ACHN (cell line): ENCODE measurements around the gene UBE2B.

Experiments used
- DNase-seq: peaks from one replicate; pipeline ENCODE4 v3.0.0-alpha.2; 2015
- in situ Hi-C: cut with HindIII; loops from 2 replicates; pipeline ENCODE4 v1.10.0; 2017; ENCODE audit warnings: low sequenced_read_pairs, low pct_ligation_motif_present, low pct_unique_long_range_greater_than_20kb

Gene UBE2B

GRCh38 chr5:134432174-134432573 lies 60.8 kb downstream of the UBE2B start:
- in situ Hi-C loops = no loop called here
- no peak for DNase-seq

DNA sequence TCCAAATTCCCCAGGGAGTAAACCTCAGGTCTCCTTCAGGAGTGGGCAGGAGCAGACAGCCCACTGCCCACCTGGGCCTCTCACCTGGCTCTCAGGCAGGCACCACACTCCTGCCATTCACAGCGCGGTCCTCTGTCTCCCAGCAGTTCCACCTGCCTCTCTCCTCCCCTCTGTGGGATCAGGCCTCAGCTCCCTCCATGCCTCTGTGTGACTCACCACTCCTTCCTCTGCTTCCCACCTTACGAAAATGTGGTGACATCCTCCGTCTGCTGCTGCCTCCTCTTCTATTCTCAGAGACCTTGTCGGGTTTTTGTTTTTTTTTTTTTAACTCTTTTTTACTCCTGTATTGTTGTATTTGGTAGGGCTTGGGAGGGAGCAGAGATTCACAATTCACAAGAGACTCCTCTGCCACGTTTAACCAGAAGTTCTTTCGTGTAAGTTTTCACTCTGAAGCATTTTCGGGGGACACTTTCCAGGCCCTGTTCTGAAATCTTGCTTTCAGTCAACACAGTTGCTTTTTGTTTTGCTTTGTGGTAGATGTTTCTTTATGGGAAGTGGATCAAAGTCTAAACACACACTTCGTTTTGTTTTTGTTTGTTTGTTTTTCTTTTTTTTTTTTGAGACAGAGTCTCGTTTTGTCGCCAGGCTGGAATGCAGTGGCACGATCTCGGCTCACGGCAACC lies 61.4 kb downstream of the UBE2B start:
- in situ Hi-C loops = no loop called here
- DNase-seq = peak; percentile 10

DNA sequence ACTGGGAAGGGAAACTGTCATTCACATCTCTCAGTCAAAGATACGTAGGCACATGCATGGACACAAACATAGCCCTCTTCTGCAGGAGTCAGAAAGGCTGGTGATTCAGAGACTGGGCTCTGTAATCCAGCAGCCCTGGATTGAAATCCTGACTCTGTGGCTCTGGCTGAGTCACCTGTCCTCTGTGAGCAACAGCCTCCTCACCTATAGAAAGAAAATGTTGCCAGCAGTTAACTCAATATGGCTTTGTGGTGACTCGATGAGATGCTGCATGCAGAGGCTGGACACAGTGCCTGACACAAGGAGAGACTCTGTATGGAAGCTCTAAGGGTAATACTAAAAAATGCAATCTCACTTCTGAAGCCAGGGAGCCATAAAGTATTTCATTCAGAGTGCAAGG lies 64.2 kb downstream of the UBE2B start:
- peak; percentile 11 for DNase-seq
- in situ Hi-C loops = no loop called here

DNA sequence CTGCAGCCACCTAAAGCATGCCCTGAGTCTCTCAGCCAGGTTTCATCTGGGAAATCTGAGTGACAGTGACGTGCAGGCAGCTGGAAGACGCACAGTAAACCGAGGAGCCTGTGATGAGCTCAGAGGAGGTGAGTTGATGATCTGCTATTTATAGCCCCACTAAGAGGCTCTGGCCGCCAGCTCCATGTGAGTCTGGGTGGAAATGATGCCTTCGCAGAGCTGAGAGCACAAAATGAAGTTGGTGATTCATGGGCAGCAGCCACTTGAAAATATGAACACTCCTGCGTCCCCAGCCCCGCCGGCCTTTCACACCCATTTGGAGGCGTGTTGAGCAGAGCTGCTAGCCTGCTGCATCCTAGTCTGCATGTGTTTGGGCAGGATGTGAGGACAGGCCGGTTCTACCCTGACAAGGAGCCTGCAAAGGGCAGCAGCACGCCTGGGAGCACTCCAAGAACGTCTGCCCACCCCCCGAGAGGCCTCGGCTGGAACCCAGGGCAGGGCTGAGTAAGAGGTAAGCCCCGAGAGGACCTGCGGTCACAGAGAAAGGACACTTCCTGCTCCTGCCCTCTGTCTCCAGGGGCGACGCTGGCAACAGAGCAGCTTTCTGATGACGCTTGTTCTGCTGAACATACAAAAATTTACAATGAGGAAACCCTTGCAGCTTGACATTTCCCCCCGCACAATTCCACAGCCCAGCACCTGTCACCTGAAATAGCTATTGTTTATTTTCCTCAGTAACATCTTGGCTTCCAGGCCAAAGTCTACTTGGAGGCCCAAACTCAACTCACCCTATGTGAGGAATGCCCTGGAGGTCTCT lies 65.4 kb downstream of the UBE2B start:
- in situ Hi-C loops = no loop called here
- peak; percentile 83 for DNase-seq

- peak; percentile 48 for DNase-seq
- in situ Hi-C loops = no loop called here
Measured at GRCh38 chr5:134437340-134437846, 66.0 kb downstream of the UBE2B start.

DNA sequence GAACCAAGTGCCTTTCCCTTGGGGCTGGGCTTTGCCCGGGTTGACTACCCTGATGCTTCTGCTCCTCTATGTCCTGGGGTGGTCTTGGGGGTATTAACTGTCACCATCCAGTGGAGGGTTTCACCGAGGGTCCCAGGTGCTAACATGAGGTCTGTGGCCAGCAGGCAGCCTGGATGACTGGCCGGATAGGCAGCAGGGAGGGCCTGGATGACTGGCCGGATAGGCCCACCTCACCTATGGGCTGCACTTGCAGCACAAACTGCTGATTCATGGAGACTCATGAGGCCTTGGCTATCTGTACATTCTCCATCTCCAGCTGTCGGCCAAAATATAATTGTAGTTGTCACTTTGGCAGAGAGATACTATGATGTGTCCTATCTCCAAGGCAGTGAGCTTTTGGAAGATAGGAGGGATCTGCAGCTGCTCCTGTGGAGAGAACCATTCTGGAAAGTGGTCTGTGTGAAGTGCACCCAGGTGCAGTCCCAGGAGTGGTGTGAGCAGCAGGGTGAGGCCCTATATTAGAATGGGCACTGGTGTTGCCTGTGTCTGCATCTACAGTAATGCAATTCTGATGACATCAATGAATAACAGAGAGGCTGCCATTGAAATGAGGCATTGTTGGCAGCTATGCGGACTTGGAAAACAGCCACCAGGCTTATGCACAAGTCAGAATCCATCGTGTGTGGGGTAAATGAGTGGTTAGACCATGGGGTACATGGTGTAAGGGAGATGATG lies 66.6 kb downstream of the UBE2B start:
- DNase-seq = peak; percentile 73
- in situ Hi-C loops = no loop called here

GRCh38 chr5:134438721-134439123 lies 67.4 kb downstream of the UBE2B start:
- in situ Hi-C loops = no loop called here
- DNase-seq = no peak

DNA sequence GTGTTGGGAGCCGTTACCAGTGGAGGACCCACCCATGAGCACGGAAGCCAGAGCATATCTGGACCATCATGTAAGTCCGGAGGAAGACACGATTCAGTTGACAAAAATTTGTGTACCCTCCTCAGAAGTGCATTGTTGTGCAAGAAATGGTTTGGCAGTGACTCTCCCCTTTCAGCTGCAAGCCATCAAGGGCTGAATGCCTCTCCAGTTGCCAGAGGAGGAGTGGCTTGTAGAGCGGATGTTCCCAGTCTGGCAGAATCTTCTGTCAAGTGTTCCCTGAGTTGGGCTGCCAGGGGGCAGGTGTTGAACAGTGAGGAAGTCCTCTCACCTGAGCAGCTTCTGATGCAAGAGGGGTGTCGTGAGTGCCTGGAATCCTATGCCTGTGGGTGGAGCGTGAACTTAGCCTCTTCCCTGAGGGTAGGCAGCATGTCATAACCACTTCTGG lies 67.9 kb downstream of the UBE2B start:
- DNase-seq = peak; percentile 81
- in situ Hi-C loops = no loop called here

- no peak for DNase-seq
- in situ Hi-C loops = no loop called here
Measured at GRCh38 chr5:134440201-134440755, 68.9 kb downstream of the UBE2B start.
